Neural crest cell (in vitro differentiated cells): ENCODE data around the gene RASGRF2. TPM values are rescaled to one million over a fixed set of nuclear protein-coding genes. Genes with fewer than 3 reads are reported as not detected.
A peak's percentile ranks its signal among the peaks of the same experiment; 100 is the strongest.

Experiments
- DNase-seq: peaks from one replicate; pipeline ENCODE4 v3.0.0; 2021; ENCODE audit warnings: low read depth, mixed read lengths, low spot score
- H3K27ac Mint-ChIP-seq: one replicate; pipeline ENCODE4 v1.8.0; 2021; ENCODE audit warnings: mild to moderate bottlenecking, mixed read lengths; ENCODE audit not compliant: unreplicated experiment
- H3K27me3 Mint-ChIP-seq: 2 replicates; pipeline ENCODE4 v1.8.0; 2021; ENCODE audit warnings: low read depth, mild to moderate bottlenecking, mixed read lengths
- H3K36me3 Mint-ChIP-seq: 2 replicates; pipeline ENCODE4 v1.8.0; 2021; ENCODE audit warnings: low read depth, mild to moderate bottlenecking, mixed read lengths
- H3K4me1 Mint-ChIP-seq: 2 replicates; pipeline ENCODE4 v1.8.0; 2021; ENCODE audit warnings: mixed read lengths
- H3K4me3 Mint-ChIP-seq: one replicate; pipeline ENCODE4 v1.8.0; 2021; ENCODE audit warnings: mild to moderate bottlenecking, mixed read lengths
- H3K9me3 Mint-ChIP-seq: 2 replicates; pipeline ENCODE4 v1.8.0; 2021; ENCODE audit warnings: mixed read lengths
- CTCF ChIP-seq: fragments of 200-600 bp; sonication (generic); conservative IDR thresholded peaks from 2 replicates; pipeline ENCODE4 v1.5.0; 2021; ENCODE audit warnings: antibody characterized with exemption, mild to moderate bottlenecking
- total RNA-seq: library from RNA; stranded (reverse); gene quantifications from 2 replicates; pipeline ENCODE4 v1.2.1, GENCODE V29; 2021

The RASGRF2 gene
- total RNA-seq, 1 donor from 2014 or later: 0.19 TPM

DNA sequence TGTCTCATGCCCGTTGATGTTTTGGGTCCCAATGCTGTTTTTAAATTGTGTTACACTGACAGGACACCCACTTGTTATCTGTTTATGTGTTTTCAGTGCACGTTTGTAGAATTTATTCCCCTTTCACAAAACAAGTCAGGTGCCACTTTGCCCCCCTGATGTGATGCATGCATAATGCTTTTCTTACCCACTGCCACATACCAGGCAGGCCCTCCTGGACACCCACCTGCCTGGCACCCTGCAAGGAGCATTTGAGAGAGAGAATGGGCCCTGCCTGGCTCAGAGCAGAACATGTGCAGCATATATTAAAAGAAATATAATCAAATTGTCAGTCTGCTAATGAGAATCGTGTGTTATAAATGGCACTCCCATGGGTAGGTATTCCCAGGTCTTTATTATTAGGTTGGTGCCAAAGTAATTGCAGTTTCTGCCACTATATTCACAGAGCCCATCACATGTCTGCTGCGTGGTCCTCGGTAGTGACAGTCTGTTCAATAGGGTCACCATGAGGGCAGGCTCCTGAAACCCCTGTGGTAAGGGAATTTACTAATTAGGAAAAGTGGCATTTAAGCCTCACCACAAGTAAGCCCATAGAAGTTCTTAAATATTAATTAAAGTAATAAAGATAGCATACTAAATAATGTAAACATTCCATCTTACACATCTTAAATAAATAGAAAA is 220.8 kb downstream of the RASGRF2 start:
- Mint-ChIP-seq H3K4me1 (peaks cover 19% of the 10 kb centered on the region), H3K27ac (no peak overlapping the region), H3K9me3 (no peaks in the 10 kb centered on the region), H3K36me3 (no peaks in the 10 kb centered on the region), H3K27me3 (no peaks in the 10 kb centered on the region), H3K4me3 (no peak overlapping the region)
- no peak for DNase-seq
- TF ChIP-seq CTCF: no peak

DNA sequence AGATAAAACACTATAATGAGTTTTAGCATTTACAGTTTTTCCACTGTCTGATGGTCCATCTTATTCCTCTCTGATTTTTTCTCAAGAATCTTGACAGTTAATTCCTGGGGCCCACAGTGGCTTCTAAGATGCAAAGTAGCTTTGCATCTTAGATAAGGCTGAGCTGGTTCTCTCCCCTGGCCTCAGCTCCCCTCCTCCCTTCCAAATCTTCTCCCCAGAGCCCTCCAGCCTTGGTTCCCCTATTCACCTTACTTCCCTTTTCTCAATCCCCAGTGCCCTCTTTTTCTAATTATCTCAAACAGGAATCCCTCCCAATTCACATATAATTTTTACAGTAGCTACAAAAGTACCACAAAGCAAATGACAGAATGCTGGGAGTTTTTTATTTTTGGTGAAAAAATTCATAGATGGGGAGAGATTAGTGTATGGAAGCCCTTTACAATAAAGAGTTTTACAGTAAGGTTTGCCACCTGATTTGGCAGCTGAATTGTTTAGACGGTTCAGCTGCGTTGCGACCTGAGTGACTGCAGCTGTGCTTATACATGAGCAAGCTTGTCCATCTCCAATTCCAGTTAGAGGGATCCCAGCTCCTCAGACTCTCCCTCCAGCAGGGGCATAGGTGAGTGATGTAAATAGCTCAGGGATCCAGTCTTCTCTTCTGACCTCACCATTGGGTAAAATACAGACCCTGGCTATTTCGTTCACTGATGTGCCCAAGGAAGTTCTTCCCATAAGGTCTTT is 221.6 kb downstream of the RASGRF2 start:
- Mint-ChIP-seq H3K27me3 (no peaks in the 10 kb centered on the region), H3K36me3 (no peaks in the 10 kb centered on the region), H3K9me3 (no peaks in the 10 kb centered on the region), H3K27ac (no peak overlapping the region), H3K4me1 (peaks cover 19% of the 10 kb centered on the region), H3K4me3 (no peak overlapping the region)
- no peak for TF ChIP-seq CTCF
- no peak for DNase-seq

DNA sequence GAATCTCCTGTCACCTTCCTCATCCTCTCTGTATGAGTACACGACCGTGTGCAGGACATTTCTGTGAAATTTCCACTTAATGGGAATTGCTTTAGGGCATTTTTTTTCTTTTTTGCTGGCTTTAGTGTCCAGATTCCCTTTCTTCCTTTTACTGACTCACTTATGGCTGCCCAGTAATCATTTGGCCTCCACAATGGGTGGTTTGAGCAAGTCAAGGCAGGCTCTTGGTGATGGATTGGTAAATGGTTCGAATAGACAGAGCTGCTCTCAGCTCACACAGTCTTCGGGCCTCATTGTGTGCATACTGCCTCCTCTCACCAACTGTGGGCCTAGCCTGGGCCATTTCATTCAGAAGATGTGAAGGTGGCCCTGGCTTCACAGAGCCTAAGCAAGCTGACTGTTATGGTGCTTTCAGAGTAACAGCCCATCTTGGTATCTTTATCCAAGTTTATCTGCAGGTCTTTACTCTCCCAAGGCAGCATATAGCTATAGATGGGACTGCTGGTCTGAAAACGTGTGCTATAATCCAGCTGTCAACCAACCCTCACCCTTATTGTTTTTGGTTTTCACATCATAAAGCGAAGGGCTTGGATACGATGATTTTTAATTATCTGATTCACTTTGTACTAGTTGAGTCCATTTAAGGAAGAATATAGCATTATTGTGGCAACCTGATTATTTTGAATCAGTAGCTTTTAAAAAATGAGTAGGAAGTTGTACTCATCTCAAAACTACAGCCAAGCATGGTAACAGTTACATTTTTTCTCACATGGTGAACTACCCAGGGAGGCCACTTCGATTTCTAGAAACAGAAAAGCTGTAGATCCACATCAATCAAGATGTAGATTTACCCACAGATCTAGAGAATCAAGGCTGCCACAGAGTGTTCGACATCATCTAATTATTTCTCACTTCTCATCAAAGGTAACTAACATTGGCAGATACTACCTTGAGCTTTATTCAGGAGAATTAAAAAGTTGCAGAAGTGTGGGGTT is 222.5 kb downstream of the RASGRF2 start:
- TF ChIP-seq CTCF: no peak

DNA sequence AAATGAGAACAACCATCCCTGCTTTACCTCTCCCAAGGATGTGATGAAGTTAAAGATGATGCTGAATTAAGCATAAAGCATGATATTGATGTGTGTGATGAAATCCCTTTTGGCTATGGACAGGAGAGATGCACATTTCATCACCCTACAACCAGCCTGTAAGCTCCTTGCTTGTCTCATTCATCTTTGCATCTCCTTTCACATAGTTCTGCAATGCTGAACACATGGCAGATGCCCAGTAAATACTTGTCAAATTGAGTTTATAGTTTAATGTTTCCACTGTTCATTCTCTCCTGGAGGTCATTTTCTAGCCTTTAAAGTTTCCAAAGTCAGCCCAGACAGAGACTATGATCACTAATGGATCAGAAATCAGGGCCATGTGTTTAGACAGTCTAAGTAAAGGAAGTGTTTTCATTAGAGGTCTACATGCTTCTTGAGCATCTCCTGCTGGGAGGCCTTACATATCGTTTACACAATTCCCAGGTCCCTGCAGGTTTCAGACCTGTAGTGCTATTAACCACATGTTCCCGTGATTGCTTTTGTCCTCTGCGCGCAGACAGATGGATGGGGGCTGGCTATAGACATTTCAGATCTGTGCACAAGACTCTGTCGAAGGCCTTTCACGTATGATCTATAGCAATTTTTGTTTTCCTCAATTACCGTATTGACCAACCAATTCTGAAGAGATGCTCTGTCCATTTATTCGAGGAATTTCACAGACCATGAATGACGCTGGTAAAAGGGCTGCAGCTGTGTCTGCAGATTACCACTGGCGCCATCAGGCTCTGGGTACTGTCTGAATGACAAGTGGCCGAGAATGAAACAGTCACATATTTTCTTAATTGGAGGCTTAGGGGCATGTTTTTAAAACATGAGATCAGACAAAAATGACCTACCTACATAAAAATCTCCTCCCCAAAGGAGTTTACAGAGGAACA is 223.9 kb downstream of the RASGRF2 start:
- TF ChIP-seq CTCF: no peak
- Mint-ChIP-seq H3K4me1 (peaks cover 34% of the 10 kb centered on the region), H3K36me3 (no peaks in the 10 kb centered on the region), H3K9me3 (no peaks in the 10 kb centered on the region), H3K27me3 (no peaks in the 10 kb centered on the region), H3K4me3 (no peak overlapping the region), H3K27ac (peak overlapping the region; percentile 59)
- no peak for DNase-seq

More for the DNA sequence above, 222.5 kb downstream of the RASGRF2 start:
- peaks cover 24% of the 10 kb centered on the region for H3K4me1 Mint-ChIP-seq
- H3K27ac Mint-ChIP-seq: no peak overlapping the region
- no peak for DNase-seq
- no peaks in the 10 kb centered on the region for H3K36me3 Mint-ChIP-seq
- H3K27me3 Mint-ChIP-seq: no peaks in the 10 kb centered on the region
- no peak overlapping the region for H3K4me3 Mint-ChIP-seq
- no peaks in the 10 kb centered on the region for H3K9me3 Mint-ChIP-seq
